COLO668 (cell line): ENCODE measurements around the gene ATG9A.
"Not testable (repeated sequence)": the region's sequence is repeated elsewhere in the genome, so short reads cannot be mapped to it uniquely, and the experiment has no call there.

Experiments used
- DNase-seq: peaks from one replicate; lab custom pipeline; 2025; ENCODE audit not compliant: unreplicated experiment; lab: John Stamatoyannopoulos, UW

Gene ATG9A

GRCh38 chr2:219229305-219230058, at the start of gene ATG9A, which contains the start of gene ANKZF1:
ATG9A (minus strand) TSS chr2:219229636; CDS start chr2:219228024, 1,612 bp downstream.
ANKZF1 (plus strand) TSS chr2:219229806; CDS start chr2:219230258, 452 bp downstream.
- DNase-seq = peak; percentile 98

- no peak for DNase-seq
Measured at GRCh38 chr2:219278655-219279150, 49.3 kb upstream of the ATG9A start.

GRCh38 chr2:219277703-219278654, 48.5 kb upstream of the ATG9A start:
- DNase-seq = peak; percentile 73

GRCh38 chr2:219274361-219274921, 45.0 kb upstream of the ATG9A start:
- no peak for DNase-seq

GRCh38 chr2:219273937-219274336, 44.5 kb upstream of the ATG9A start:
- no peak for DNase-seq

GRCh38 chr2:219272995-219273394, 43.6 kb upstream of the ATG9A start:
- DNase-seq = no peak

GRCh38 chr2:219272356-219272755, 42.9 kb upstream of the ATG9A start:
- no peak for DNase-seq

- no peak for DNase-seq
Measured at GRCh38 chr2:219271021-219271420, 41.6 kb upstream of the ATG9A start.

GRCh38 chr2:219270055-219270372, 40.6 kb upstream of the ATG9A start:
- no peak for DNase-seq

GRCh38 chr2:219269362-219270054, 40.1 kb upstream of the ATG9A start:
- peak; percentile 65 for DNase-seq

- DNase-seq = no peak
Measured at GRCh38 chr2:219268294-219268693, 38.9 kb upstream of the ATG9A start.

- no peak for DNase-seq
Measured at GRCh38 chr2:219266886-219267285, 37.5 kb upstream of the ATG9A start.

GRCh38 chr2:219266232-219266631, 36.8 kb upstream of the ATG9A start:
- no peak for DNase-seq

- no peak for DNase-seq
Measured at GRCh38 chr2:219261024-219261855, 31.8 kb upstream of the ATG9A start.

GRCh38 chr2:219258942-219259341, 29.5 kb upstream of the ATG9A start:
- not testable (repeated sequence) for DNase-seq

GRCh38 chr2:219254590-219255201, 25.3 kb upstream of the ATG9A start:
- DNase-seq = no peak

- peak; percentile 94 for DNase-seq
Measured at GRCh38 chr2:219253753-219254589, 24.5 kb upstream of the ATG9A start, which contains the start of gene TUBA4A. TUBA4A (minus strand) TSS chr2:219253918; CDS start chr2:219253858, 60 bp downstream.
